Activated CD8-positive, alpha-beta memory T cell treated with anti-CD3 and anti-CD28 coated beads, Interleukin-2, amount 50 U/mL, for 48 hours (primary cell): ENCODE results near the gene ME3.
"Not testable (repeated sequence)": the region's sequence is repeated elsewhere in the genome, so short reads cannot be mapped to it uniquely, and the experiment has no call there.

Source experiments
- DNase-seq: peaks from one replicate; pipeline ENCODE4 v3.0.0-alpha.2; 2020

The ME3 gene

DNA sequence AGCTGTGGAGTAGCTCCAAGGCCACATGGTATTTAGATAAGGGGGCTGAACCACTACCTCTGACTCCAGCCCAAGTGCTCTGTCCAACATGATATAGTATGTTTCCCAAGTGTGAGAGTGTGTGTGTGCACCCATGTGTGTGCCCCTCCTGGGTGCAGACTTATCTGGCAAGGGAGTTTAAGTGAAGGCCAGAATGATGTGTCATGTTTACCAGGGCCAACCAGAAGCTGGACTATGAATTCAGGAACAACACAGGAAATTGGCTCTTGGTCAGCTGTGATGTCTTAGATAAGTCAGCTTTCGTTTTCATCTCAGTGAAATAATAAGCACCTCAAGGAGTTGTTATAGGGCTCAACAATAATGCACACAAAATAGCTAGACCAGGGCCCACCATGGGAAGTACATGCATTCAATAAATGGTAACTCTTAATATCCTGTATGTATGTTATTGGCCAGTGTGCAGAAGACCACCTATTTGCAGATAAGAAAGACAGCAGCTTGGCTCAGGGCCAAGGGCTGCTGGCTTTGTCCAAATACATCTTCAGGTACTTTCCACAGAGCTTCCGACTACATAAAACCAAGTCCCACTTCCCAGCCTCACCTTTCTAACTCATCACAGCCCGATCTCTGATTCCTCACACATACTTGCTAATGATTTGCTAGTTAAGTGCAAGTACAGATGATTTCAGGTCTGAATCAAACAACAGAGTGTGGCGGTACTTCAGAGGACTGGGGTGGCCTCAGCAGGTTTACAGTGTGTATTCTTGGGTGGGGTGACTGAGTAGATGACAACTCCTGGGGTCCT, 120.9 kb downstream of the ME3 start:
- no peak for DNase-seq

GRCh38 chr11:86550757-86551156, 121.7 kb downstream of the ME3 start:
- DNase-seq: no peak

GRCh38 chr11:86548271-86548917, 124.0 kb downstream of the ME3 start:
- DNase-seq: no peak

DNA sequence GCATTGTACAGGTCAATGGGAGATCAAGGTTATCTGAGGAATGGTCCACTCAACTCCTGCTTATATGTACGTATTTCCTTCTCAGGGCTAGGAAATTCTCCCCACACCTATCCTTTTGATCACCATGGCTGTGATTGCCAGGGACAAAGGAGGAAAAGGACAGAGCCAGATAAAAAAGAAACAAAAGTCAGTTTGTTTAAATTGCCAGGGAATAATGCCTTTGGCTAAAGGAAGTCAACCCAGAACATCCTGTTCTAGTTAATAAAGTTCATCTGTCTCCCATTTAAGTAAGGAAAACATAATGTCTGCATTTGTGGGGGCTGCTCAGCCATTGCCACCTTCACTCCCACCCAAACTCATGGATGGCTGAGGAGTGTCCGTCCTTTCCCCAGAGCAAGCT, 124.7 kb downstream of the ME3 start:
- no peak for DNase-seq

DNA sequence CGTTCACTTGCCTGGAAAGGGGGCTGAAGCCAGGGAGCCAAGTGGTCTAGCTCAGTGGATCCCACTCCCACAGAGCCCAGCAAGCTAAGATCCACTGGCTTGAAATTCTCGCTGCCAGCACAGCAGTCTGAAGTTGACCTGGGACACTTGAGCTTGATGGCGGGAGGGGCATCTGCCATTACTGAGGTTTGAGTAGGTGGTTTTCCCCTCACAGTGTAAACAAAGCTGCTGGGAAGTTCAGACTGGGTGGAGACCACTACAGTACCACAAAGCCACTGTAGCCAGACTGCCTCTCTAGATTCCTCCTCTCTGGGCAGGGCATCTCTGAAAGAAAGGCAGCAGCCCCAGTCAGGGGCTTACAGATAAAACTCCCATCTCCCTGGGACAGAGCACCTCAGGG, 131.1 kb downstream of the ME3 start:
- DNase-seq: not testable (repeated sequence)

GRCh38 chr11:86538223-86538548, 134.2 kb downstream of the ME3 start:
- DNase-seq: no peak

DNA sequence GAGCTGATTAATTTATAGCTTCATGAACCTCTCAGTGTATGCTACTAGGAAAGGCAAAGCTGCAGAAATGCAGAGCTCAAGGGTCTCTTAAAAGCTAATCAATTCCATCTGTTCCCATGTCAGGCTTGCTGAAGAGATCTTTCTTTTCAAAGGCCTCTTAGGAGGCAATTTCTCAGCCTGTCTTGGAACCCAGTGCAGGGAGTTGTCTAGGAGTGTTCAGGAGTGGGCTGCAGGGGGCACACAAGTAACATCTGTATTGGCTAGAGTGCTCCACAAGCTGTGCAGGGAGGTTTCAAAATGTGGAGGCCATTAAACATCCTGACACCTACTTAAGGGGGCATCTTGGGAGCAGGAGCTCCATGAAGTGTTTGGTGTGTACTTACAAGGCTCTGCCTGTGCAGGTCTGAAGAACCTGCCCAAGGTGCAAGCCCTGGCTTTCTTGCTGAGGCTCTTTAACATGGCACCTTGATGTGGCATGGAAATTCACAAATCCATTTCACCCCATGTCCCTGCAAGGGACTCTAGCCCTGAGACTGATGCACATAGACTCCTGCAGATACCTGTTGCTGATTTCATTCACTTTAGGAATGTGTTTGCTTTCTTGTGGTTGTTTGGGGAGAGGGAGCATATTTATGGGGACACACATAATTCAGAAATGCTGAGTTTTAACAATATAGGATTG, 134.7 kb downstream of the ME3 start:
- DNase-seq: no peak

DNA sequence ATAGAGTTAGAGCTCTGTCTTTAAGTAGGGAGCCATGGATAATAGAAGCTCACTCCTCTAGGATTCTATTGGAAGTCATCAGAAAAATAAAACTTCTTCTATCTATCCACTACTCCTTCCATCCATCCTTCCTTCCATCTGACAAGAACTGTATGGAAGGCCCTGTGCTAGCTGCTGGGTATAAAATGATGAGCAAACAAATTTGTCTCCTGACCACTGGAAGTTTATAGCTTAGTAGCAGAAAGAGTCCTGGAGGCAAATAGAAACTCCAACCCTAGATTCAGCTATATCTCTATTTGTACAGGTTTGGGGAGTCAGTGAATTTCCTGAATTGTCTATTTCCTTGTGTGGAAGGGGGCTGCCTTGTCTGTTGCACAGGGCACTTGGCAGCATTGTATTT, 136.6 kb downstream of the ME3 start:
- no peak for DNase-seq

DNA sequence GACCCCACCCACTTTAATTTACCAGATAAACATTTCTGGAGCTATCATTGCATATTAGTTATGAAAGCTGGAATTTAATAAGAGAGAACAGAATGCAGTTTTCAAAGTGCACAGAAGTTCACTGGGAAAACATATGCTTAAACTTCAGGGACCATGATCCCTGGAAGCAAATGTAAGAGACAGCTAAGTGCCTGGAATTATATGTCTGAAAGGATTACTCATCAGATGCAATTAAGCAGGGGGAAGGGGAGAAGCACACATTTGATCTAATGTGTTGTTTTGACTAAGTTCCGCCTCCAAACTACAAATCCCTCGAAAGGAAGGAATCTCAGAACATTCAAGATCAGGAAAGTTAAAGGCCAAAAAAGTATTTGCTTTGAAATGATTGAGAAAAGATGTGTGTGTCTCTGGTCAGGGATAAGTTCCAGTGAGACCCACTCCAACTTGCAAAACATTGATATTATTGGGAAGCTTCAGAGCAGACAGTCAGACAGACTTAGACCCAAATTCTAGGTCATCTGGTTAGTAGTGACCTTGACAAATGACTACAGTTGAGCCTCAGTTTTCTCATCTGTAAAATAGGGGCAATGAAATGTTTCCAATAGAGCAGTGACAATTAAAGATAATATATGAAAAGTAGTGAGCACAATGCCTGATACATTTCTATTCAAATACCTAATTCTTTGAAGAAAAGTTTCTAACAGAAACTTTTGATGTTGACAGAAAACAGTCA, 147.6 kb downstream of the ME3 start:
- DNase-seq: no peak

DNA sequence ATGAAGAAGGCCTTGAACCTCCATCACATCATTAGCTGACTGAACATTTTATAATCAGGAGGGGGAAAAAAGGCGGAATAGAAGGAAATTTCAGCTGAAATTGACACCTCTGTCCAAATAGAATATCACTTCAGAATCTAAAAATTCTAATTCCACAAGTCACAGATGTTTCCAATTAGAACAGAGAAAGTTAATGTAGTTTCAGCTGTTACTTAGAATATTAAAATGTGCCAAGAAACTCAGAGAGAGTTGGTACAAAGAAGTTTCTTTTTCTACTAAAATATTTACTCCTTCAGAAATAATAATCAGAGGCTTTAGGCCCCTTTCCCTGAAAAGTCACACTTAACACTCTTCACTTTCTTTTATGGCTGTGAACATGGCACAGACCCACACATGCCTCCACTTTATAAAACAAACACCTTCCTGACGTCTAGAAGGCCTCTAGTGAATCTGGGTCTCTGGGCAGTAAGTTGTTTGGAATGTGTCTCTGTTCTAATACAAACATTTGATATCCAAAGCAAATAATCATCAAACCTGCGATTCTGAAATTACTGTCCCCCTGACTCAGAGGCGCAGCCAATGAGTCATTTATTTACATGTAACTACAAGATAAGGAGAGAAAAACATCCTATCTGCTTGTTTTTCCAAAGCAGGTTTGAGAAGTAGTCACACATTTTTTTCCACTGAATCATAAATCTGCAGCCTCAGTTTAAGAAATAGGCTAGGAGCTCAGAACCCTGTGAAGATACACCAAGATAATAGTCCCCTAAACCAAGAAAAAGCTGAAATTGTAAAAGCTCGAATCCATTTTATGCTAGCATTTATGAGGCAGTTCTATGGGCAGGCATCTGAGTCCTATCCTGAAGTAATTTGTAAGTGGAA, 148.4 kb downstream of the ME3 start:
- no peak for DNase-seq

GRCh38 chr11:86522512-86522911, 149.9 kb downstream of the ME3 start:
- not testable (repeated sequence) for DNase-seq

GRCh38 chr11:86519064-86519911, 153.1 kb downstream of the ME3 start:
- no peak for DNase-seq

DNA sequence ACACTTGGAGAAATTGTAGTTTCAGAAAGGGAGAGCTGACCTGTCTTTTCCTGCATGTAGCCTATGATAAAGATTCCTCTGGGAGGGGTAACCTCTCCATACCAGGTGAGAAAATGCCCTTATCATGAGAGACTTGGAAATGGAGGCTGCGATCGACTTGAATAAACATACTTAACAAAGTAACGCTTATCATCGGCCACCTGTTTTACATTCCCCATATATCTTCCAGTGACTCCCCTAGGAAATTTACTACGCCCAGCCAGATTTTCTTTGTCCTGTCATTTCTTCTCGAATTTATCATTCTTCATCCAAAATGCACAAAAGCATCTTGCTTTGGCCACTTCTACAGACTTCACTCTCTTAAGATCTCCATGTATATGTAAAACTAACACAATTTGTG, 154.2 kb downstream of the ME3 start:
- no peak for DNase-seq

GRCh38 chr11:86517557-86517956, 154.9 kb downstream of the ME3 start:
- DNase-seq: no peak

- no peak for DNase-seq
These were observed 156.9 kb downstream of the ME3 start for GRCh38 chr11:86515297-86516094.

- DNase-seq: no peak
These were observed 158.0 kb downstream of the ME3 start for GRCh38 chr11:86514453-86514852.

- DNase-seq: no peak
These were observed 158.6 kb downstream of the ME3 start for GRCh38 chr11:86513746-86514373.

DNA sequence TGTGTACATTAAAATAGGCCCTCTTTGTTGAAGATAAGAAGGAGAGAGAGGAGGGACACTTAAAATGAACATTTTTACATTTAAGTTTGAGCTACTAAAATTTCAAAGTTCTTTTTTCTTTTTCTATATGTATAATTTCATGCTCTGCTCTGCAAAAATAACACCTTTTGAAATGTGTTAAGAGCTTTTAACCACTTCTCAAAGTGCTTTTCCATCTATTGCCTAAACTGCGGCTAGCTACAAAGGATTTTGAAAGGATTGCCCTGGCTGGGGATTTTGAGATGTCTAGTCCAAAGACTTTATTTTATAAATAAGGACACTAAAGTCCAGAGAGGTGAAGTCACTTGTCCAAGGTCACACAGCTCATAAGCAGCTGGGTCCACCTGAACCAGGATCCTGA, 159.3 kb downstream of the ME3 start:
- DNase-seq: no peak

DNA sequence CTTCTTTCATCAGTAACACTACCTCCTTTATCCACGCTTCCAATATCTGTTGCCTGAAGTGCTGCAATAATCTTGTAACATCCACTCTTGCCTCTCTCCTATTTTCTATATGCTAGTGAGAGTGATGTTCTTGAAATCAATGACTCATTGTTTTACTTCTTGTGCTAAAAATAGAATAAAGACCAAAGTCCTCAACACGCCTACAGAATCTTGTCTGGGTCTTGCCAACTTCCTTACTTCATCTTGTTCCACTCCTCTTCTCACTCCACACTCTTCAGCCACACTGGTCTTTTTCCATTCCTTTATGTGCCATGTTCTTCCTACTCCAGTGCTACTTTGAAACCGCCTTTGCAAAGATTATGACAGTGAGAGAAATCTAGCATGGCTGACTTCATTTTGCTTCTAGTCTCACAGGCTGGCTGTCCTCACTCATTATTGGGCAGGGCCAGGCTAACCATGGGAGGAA, 161.3 kb downstream of the ME3 start:
- no peak for DNase-seq

DNA sequence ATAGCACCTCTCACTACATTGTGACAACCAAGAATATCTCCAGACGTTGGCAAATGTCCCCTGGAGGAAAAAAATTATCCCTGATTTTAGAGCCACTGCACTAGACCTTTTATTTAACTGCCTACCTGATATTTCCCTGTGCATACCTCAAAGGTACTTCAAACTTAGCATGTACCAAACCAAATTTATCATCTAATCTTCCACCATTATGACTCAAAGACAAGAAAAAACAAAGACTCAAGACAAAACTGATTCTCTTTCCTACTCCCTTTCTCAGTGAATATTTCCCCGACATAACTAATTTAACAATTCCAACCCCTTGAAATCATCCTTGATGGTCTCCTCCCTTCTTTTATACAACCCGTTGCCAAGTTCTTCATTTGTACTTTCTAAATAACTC, 161.7 kb downstream of the ME3 start:
- no peak for DNase-seq
